RWPE1 (cell line): ENCODE data around the gene TRIP10.
"Not testable (repeated sequence)": the region's sequence is repeated elsewhere in the genome, so short reads cannot be mapped to it uniquely, and the experiment has no call there.

Experiments used
- CTCF ChIA-PET: fragments of 350-600 bp; sonication (Branson Sonifier 250); formaldehyde crosslinking; extraction: SDS; loops from one replicate; lab custom pipeline; 2021; lab: Yijun Ruan, JAX
- POLR2A ChIA-PET: fragments of 400-600 bp; formaldehyde crosslinking; extraction: SDS; loops from one replicate; lab custom pipeline; 2020; ENCODE audit warnings: antibody characterized with exemption; ENCODE audit not compliant: low non-redundant PET; lab: Yijun Ruan, JAX
- DNase-seq: peaks from one replicate; pipeline ENCODE4 v3.0.0; 2012; ENCODE audit warnings: low spot score
- H3K27ac ChIP-seq: fragments of 450-650 bp; 2 replicates; pipeline ENCODE4 v1.5.1; 2017
- CTCF ChIP-seq: fragments of 450-650 bp; conservative IDR thresholded peaks from 2 replicates; pipeline ENCODE4 v1.5.1; 2017; ENCODE audit warnings: low read depth, mild to moderate bottlenecking

Gene TRIP10

DNA sequence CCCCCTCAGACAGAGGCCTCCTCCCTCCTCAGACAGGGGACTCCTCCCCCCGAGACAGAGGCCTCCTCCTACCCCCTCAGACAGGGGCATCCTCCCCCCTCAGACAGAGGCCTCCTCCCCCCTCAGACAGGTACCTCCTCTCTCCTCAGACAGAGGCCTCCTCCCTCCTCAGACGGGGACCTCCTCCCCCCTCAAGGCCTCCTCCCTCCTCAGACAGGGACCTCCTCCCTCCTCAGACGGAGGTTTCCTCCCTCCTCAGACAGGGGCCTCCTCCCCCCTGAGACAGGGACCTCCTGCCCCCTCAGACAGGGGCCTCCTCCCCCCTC is 32.9 kb upstream of the TRIP10 start:
- POLR2A ChIA-PET: no interaction called here
- no peak for DNase-seq
- CTCF ChIA-PET: no interaction called here
- no peak overlapping the region for H3K27ac ChIP-seq
- no peak for TF ChIP-seq CTCF

- POLR2A ChIA-PET: no interaction called here
- CTCF ChIA-PET: no interaction called here
- TF ChIP-seq CTCF: no peak
- DNase-seq: no peak
- H3K27ac ChIP-seq: no peak overlapping the region
Measured at GRCh38 chr19:6707011-6707657, 32.3 kb upstream of the TRIP10 start.

DNA sequence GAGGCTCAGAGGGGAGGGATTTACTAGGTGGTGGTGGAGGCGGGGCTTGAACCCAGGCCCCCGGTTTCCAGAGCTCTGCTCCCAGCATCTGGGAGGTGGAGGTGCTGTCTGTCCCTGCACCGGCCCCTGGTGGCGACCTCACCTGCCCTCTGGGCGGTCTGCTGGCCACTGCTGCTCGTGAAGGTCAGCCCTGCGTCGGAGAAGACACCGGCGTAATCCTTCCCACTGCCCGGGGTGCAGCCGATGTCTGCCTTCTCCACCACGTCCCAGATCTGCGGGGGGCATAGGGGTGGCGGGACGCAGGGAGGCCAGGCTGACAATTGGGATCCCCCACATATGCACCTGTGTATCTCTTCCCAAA is 31.8 kb upstream of the TRIP10 start:
- POLR2A ChIA-PET: no interaction called here
- no peak for TF ChIP-seq CTCF
- DNase-seq: no peak

GRCh38 chr19:6708346-6708745 is 31.1 kb upstream of the TRIP10 start:
- DNase-seq: no peak
- TF ChIP-seq CTCF: no peak
- POLR2A ChIA-PET: no interaction called here
- H3K27ac ChIP-seq: no peak overlapping the region
- CTCF ChIA-PET: interaction anchor here (0.6 kb wide), 1 partner anchor 70 kb away, joined by 3 read pairs; no protein-coding TSS in a partner anchor

More for the DNA sequence above, 31.8 kb upstream of the TRIP10 start:
- no peak overlapping the region for H3K27ac ChIP-seq
- CTCF ChIA-PET: no interaction called here

GRCh38 chr19:6708913-6709312 is 30.6 kb upstream of the TRIP10 start:
- POLR2A ChIA-PET, DNase-seq, H3K27ac ChIP-seq: not testable (repeated sequence)
- CTCF ChIA-PET: interaction anchor here (0.6 kb wide), 1 partner anchor 70 kb away, joined by 3 read pairs; no protein-coding TSS in a partner anchor

DNA sequence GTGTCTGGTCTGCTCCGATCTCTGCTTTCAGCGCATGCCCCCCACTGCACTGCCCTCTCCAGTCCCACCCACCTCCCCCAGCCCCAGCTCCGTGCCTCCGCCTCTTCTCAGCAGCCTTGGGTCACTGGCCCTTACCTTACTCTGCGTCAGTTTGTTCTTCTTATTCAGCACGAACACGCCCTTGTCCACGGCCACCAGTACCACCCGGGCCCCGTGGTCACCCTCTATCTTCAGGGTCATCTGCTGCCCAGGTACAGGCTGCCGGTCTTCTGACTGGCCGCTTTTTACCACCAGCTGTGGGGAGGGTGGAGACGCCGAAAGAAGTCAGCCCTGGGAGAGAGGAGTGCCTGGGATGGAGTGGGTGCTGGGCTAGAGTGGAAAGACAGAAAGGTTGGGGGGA is 29.9 kb upstream of the TRIP10 start:
- no peak overlapping the region for H3K27ac ChIP-seq
- no peak for DNase-seq
- POLR2A ChIA-PET: no interaction called here
- CTCF ChIA-PET: no interaction called here
- TF ChIP-seq CTCF: no peak

DNA sequence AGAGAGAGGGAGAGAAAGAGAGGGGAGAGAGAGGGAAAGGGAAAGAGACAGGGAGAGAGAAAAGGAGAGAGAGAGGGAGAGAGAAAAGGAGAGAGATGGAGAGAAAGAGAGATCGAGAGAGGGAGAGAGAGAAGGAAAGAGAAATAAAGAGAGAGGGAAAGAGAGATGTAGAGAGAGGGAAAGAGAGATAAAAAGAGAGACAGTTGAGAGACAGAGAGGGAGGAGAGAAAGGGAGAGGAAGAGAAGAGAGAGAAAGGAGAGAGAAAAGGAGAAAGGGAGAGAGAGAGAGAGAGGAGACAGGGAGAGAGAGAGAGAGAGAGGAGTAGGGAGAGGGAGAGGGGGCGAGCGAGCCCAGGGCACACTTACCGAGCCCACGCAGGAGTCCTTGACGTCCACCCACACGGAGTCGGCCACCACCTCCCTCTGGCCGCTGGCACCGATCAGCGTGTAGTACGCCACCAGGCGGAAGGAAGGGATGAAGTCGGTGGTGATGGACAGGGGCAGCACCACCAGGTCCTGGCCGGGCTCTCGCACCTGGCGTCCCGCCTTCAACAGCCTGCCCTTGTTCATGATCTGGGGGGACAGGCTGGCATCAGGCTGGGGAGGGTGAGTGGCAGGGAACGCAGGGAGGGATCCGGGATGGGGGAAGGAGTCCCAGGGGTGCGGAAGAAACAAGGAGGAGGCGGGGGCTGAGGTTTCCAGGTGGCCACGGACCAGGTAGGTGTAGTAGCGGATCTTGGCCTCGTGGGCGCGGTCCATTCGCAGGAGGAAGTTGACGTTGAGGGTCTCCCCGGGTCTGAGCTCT is 29.0 kb upstream of the TRIP10 start:
- POLR2A ChIA-PET: no interaction called here
- no peak overlapping the region for H3K27ac ChIP-seq
- CTCF ChIA-PET: interaction anchor here (0.7 kb wide), 1 partner anchor 121 kb away, joined by 3 read pairs; no protein-coding TSS in a partner anchor
- no peak for TF ChIP-seq CTCF
- no peak for DNase-seq
